Mesenchymal stem cell (in vitro differentiated cells and primary cell): ENCODE data around the gene GPN1.
"Not testable (repeated sequence)": the region's sequence is repeated elsewhere in the genome, so short reads cannot be mapped to it uniquely, and the experiment has no call there.

Source experiments
- DNase-seq: peaks from one replicate; pipeline ENCODE4 v3.0.0-alpha.2; 2013
- H2AFZ ChIP-seq: one replicate; pipeline ENCODE4 v1.6.1; 2013; ENCODE audit warnings: low read depth, mild to moderate bottlenecking, control low read depth, inconsistent platforms, low read length, moderate library complexity
- H2AK5ac ChIP-seq: 2 replicates; pipeline ENCODE4 v1.6.1; 2013; ENCODE audit warnings: low read length, moderate library complexity, mild to moderate bottlenecking, inconsistent platforms; ENCODE audit not compliant: severe bottlenecking
- H2BK120ac ChIP-seq: one replicate; pipeline ENCODE4 v1.6.1; 2013; ENCODE audit warnings: low read depth, mild to moderate bottlenecking, inconsistent platforms, low read length, moderate library complexity
- H2BK12ac ChIP-seq, 2 experiments: one replicate each; pipeline ENCODE4 v1.6.1; 2013; ENCODE audit warnings: inconsistent platforms in 2 of 2, low read length in 2 of 2, mild to moderate bottlenecking in 2 of 2, moderate library complexity in 2 of 2, control low read depth in 1 of 2
- H2BK15ac ChIP-seq: one replicate; pipeline ENCODE4 v1.6.1; 2013; ENCODE audit warnings: mild to moderate bottlenecking, low read depth, inconsistent platforms; ENCODE audit not compliant: poor library complexity, severe bottlenecking
- H2BK5ac ChIP-seq: 2 replicates; pipeline ENCODE4 v1.6.1; 2013; ENCODE audit warnings: low read depth, mild to moderate bottlenecking, low read length, control low read depth, inconsistent platforms; ENCODE audit not compliant: poor library complexity, severe bottlenecking
- H3K14ac ChIP-seq, 2 experiments: one replicate each; pipeline ENCODE4 v1.6.1; 2013; ENCODE audit warnings: inconsistent platforms in 2 of 2, low read length in 2 of 2, control low read depth in 1 of 2, mild to moderate bottlenecking in 1 of 2, moderate library complexity in 1 of 2
- H3K18ac ChIP-seq, 2 experiments: one replicate each; pipeline ENCODE4 v1.6.1; 2013; ENCODE audit warnings: inconsistent platforms in 2 of 2, low read length in 2 of 2, control low read depth in 1 of 2, low read depth in 1 of 2, mild to moderate bottlenecking in 1 of 2
- H3K23ac ChIP-seq, 2 experiments: one replicate each; pipeline ENCODE4 v1.6.1; 2013; ENCODE audit warnings: inconsistent platforms in 2 of 2, low read length in 2 of 2, mild to moderate bottlenecking in 2 of 2, moderate library complexity in 2 of 2, control low read depth in 1 of 2
- H3K27ac ChIP-seq: 2 replicates; pipeline ENCODE4 v1.5.1; 2013; ENCODE audit warnings: mild to moderate bottlenecking, moderate library complexity, low read length, control low read depth, inconsistent platforms; ENCODE audit not compliant: poor library complexity, severe bottlenecking
- H3K27me3 ChIP-seq, 2 experiments: 2 replicates each; pipeline versions ENCODE4 v1.6.1 to v1.7.0; 2013; ENCODE audit warnings: low read length in 2 of 2, mild to moderate bottlenecking in 2 of 2, moderate library complexity in 2 of 2, control low read depth in 1 of 2, inconsistent platforms in 1 of 2; ENCODE audit not compliant: control insufficient read depth in 1 of 2, insufficient read depth in 1 of 2
- H3K36me3 ChIP-seq, 2 experiments: 2 replicates each; pipeline versions ENCODE4 v1.6.1 to v1.7.0; 2013; ENCODE audit warnings: low read length in 2 of 2, control low read depth in 1 of 2, inconsistent platforms in 1 of 2, low read depth in 1 of 2, mild to moderate bottlenecking in 1 of 2; ENCODE audit not compliant: insufficient read depth in 2 of 2, control insufficient read depth in 1 of 2
- H3K4ac ChIP-seq, 2 experiments: one replicate each; pipeline ENCODE4 v1.6.1; 2013; ENCODE audit warnings: inconsistent platforms in 2 of 2, low read length in 2 of 2, mild to moderate bottlenecking in 2 of 2, moderate library complexity in 2 of 2, control low read depth in 1 of 2, low read depth in 1 of 2
- H3K4me1 ChIP-seq: 2 replicates; pipeline ENCODE4 v1.6.1; 2013; ENCODE audit warnings: low read depth, low read length, control low read depth; ENCODE audit not compliant: control insufficient read depth, insufficient read depth
- H3K4me2 ChIP-seq: 2 replicates; pipeline ENCODE4 v1.6.1; 2013; ENCODE audit warnings: low read length, mild to moderate bottlenecking, inconsistent platforms; ENCODE audit not compliant: poor library complexity, severe bottlenecking
- H3K4me3 ChIP-seq, 2 experiments: 2 replicates each; pipeline versions ENCODE4 v1.5.1 to v1.7.0; 2013; ENCODE audit warnings: low read length in 2 of 2, mild to moderate bottlenecking in 2 of 2, control low read depth in 1 of 2, low read depth in 1 of 2; ENCODE audit not compliant: insufficient read depth in 1 of 2
- H3K79me1 ChIP-seq: replicated peaks from 2 replicates; pipeline ENCODE4 v1.6.1; 2013; ENCODE audit warnings: mild to moderate bottlenecking, control low read depth, low read length, inconsistent platforms; ENCODE audit not compliant: poor library complexity, severe bottlenecking
- H3K9ac ChIP-seq: 2 replicates; pipeline ENCODE4 v1.7.0; 2013; ENCODE audit warnings: mild to moderate bottlenecking, low read length, moderate library complexity
- H3K9me3 ChIP-seq: 2 replicates; pipeline ENCODE4 v1.7.0; 2013; ENCODE audit warnings: mild to moderate bottlenecking, low read length; ENCODE audit not compliant: control insufficient read depth
- H4K8ac ChIP-seq: one replicate; pipeline ENCODE4 v1.6.1; 2013; ENCODE audit warnings: inconsistent platforms, mild to moderate bottlenecking, low read length, moderate library complexity
- H4K91ac ChIP-seq: one replicate; pipeline ENCODE4 v1.6.1; 2013; ENCODE audit warnings: mild to moderate bottlenecking, low read length, inconsistent platforms
- WGBS: methylation state at CpG from one replicate; pipeline ENCODE4 v1.1.7; 2013; ENCODE audit warnings: mixed read lengths; 5-methylcytosine and 5-hydroxymethylcytosine counted together

GPN1 gene

DNA sequence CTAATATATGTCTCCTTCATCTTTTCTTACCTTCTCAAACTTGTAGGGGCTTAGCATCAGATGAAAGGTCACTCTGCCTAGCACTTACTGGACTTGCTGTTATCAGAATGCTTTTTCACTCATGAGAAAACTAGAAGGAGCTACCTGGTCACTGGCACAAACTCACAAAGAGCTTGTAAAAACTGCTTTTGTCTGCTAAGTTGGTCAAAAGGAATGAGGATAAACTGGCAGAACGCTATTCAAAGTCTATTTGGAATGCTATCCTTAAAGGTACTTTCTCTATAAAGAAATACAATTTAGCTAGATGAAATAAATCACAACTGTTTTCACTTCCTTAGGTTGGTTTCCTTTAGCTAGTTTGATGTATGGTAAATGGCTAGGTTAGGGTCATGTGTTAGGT lies 2.5 kb upstream of the GPN1 start:
- H2AFZ ChIP-seq, H3K4me3 ChIP-seq, H3K23ac ChIP-seq, H3K4me2 ChIP-seq, H3K18ac ChIP-seq, H3K4me1 ChIP-seq, H3K4ac ChIP-seq, H3K9me3 ChIP-seq, H3K14ac ChIP-seq, H2BK12ac ChIP-seq, H2BK15ac ChIP-seq, H3K79me1 ChIP-seq, H2BK120ac ChIP-seq, H4K8ac ChIP-seq, DNase-seq, H4K91ac ChIP-seq, H3K9ac ChIP-seq, H3K27me3 ChIP-seq, H2BK5ac ChIP-seq: not testable (repeated sequence)
- no CpG with 5 or more reads among the region's 1 CpG for WGBS
- Histone ChIP-seq H3K27ac (peak overlapping the region; percentile 98), H2AK5ac (peak overlapping the region; percentile 69), H3K36me3 (peaks cover 5 to 50% of the 10 kb centered on the region in 2 experiments)

DNA sequence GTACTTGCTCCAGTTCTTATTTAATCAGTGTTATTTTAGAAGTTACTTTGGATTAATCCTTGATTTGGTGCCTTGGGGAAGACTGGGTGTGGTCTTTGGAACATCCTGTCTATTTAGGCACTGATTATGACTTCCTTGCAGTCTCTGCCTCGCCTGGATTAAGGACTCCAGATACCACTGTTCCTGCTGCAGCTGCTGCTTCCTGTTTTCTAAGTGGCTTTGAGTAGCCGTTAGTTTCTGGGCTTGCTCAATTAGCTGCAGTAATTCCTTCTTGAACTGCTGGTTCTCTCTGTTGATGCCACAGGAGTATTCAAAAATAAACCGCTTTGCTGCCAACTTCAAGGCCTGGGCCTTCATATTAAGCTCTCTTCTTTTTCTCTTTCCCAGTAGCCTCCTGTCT lies 1.9 kb upstream of the GPN1 start:
- WGBS, result 22% methylated on average over 3 of the region's 3 CpGs
- not testable (repeated sequence) for H2BK5ac ChIP-seq, H2AFZ ChIP-seq, H3K23ac ChIP-seq, H4K8ac ChIP-seq, H4K91ac ChIP-seq, H2BK15ac ChIP-seq, H3K4ac ChIP-seq, H3K27me3 ChIP-seq, H3K4me2 ChIP-seq, H2AK5ac ChIP-seq, H3K4me1 ChIP-seq, H3K14ac ChIP-seq, H2BK12ac ChIP-seq, H3K18ac ChIP-seq, H3K79me1 ChIP-seq, H3K4me3 ChIP-seq, H3K9ac ChIP-seq, H3K9me3 ChIP-seq, H2BK120ac ChIP-seq
- Histone ChIP-seq H3K27ac (peak overlapping the region; percentile 98), H3K36me3 (peaks cover 4 to 50% of the 10 kb centered on the region in 2 experiments)
- DNase-seq, result peak; percentile 56

GRCh38 chr2:27627963-27628766 lies 685 bp upstream of the GPN1 start:
- 4% methylated on average over 16 of the region's 21 CpGs for WGBS
- Histone ChIP-seq H2BK12ac (no peak overlapping the region), H3K23ac (peak overlapping the region in 1 of 2 experiments; percentile 30)

DNA sequence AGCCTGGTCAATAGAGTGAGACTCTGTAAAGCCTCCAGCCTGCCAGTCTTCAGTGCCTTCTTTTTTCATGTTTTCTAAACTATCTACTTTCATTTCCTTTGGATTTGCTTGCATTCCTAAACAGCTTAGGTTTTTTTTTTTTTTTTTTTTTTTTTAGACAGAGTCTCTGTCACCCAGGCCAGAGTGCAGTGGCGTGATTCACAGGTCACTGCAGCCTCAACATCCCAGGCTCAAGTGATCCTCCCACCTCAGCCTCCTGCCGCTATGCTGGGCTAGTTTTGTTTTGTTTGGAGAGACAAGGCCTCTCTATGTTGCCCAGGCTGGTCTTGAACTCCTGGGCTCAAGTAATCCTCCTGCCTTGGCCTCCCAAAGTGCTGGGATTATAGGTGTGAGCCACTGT lies 1.4 kb downstream of the GPN1 start:
- 93% methylated on average over 2 of the region's 2 CpGs for WGBS

More at GRCh38 chr2:27627963-27628766, 685 bp upstream of the GPN1 start:
- peak overlapping the region in 1 of 2 experiments; percentile 62 for H3K14ac ChIP-seq
- no peaks in the 10 kb centered on the region for H3K9me3 ChIP-seq
- peak overlapping the region; percentile 98 for H3K4me2 ChIP-seq
- H3K27me3 ChIP-seq, result no peaks in the 10 kb centered on the region
- H3K9ac ChIP-seq, result peak overlapping the region; percentile 97
- peak overlapping the region; percentile 74 for H2BK15ac ChIP-seq
- peak overlapping the region; percentile 98 for H3K27ac ChIP-seq
- H3K4ac ChIP-seq, result peak overlapping the region; percentile 79 to 80
- peak overlapping the region; percentile 75 to 95 for H3K4me3 ChIP-seq
- peak; percentile 96 for DNase-seq
- peak overlapping the region; percentile 66 for H4K91ac ChIP-seq
- H3K79me1 ChIP-seq, result peaks cover 9% of the 10 kb centered on the region
- H2AK5ac ChIP-seq, result peak overlapping the region; percentile 40
- no peak overlapping the region for H2AFZ ChIP-seq
- no peak overlapping the region for H2BK120ac ChIP-seq
- H4K8ac ChIP-seq, result peak overlapping the region; percentile 72
- H2BK5ac ChIP-seq, result peak overlapping the region; percentile 98
- H3K4me1 ChIP-seq, result peaks cover 6% of the 10 kb centered on the region
- peak overlapping the region; percentile 49 to 82 for H3K18ac ChIP-seq
- H3K36me3 ChIP-seq, result peaks cover 4 to 50% of the 10 kb centered on the region in 2 experiments

More for the DNA sequence above, 1.4 kb downstream of the GPN1 start:
- not testable (repeated sequence) for H3K23ac ChIP-seq, DNase-seq, H2BK12ac ChIP-seq, H3K14ac ChIP-seq, H3K9me3 ChIP-seq, H3K4me2 ChIP-seq, H2AFZ ChIP-seq, H2AK5ac ChIP-seq, H2BK5ac ChIP-seq, H4K8ac ChIP-seq, H2BK120ac ChIP-seq, H2BK15ac ChIP-seq, H4K91ac ChIP-seq, H3K27me3 ChIP-seq, H3K4me1 ChIP-seq, H3K4me3 ChIP-seq, H3K18ac ChIP-seq, H3K27ac ChIP-seq, H3K9ac ChIP-seq, H3K4ac ChIP-seq
- H3K36me3 ChIP-seq, result peaks cover 7 to 50% of the 10 kb centered on the region in 2 experiments
- H3K79me1 ChIP-seq, result peaks cover 16% of the 10 kb centered on the region
